ENCODE results near the gene SGSM2.
A peak's percentile ranks its signal among the peaks of the same experiment; 100 is the strongest.

The SGSM2 gene

DNA sequence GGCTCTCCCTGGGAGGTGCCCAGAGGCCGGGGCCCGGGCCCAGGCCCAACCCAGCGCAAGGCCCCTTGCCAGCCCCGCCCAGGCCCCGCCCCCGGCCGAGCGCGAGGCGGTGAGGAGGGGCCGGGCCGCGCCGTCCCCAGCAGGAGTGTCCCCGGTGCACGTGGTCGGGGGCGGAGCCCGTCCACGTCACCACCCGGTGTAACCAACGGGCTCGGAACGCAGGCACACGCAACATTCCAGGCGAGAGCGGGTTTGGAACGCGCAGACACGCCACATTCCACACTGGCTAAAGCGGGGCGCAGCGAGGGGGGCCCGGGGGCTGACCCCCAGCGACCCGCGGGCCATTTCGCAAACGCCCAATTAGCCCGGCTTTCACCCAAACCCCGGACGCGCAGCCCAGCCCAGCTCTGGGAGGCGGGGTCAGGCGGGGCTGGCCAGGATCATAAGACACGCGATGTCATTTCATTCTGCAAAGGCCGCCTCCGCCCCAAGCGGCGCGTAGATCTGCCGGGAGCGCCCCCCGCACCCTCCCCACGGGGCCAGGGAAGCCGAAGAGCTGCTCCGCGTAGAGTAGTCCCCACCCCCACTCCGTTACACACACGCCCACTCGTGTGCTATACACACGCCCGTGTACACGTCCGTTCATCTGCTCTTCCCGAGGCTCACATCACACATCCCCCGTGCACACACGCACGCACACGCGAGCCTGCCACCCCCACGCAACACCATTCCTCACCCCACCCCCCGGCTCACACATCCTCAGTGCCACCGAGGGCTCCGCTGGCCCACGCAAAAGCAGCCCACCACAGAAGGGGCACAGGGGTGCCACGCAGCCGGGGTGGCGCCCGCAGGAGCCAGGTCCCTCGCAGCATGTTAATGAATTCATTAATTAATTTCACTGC lies 62.5 kb downstream of the SGSM2 start:
- DNase-seq, result peak; percentile 93

DNA sequence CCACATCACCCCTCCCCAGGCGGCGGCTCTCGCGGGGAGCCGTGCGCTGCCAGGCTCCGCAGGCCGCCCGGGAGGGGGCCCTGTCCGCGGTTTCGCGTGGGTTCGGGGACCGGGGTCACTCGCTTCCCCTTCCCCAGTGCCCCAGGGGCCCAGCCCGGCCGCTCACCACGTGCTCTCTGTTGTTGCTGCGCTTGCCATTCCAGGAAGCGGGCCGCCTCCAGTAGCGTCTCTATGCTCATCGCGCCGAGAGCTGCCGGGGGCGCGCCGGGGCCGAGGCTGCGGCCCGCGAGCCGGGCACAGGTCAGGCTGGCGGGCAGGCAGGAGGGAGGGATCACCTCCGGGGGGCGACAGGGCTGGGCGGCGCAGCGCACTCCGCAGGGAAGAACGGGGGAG lies 63.2 kb downstream of the SGSM2 start:
- peak; percentile 66 for DNase-seq

DNA sequence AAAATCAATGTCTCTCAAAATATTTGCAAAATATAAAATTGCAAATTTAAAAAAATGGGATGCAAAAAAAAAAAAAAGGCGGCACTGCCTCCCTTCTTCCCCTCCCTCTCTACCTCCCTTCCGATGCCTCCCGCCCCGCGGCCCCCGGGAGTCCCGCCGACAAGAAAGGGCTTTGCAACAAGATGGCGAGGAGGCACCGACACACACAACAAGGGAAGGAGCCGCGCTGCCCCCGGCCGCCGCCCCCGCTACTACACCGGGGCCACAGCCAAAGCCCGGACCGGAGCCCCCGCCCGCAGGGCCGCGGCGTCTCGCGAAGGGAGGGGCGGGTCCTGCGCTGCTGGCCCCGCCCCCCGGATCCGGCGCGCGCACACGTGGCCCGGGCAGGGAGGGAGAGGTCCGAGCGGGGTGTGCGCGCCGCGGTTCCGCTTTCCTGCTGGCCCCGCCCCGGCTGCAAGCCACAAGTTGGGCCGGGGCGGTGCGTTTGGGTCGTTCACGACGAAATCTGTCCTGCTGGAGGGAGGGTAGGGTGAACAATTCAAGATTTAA lies 63.6 kb downstream of the SGSM2 start, which contains the start of gene MNT:
Gene MNT (minus strand): TSS at position 184 of the 549 bp plus-strand sequence. CDS start 348 bp downstream, outside the sequence.
- peak; percentile 94 for DNase-seq

DNA sequence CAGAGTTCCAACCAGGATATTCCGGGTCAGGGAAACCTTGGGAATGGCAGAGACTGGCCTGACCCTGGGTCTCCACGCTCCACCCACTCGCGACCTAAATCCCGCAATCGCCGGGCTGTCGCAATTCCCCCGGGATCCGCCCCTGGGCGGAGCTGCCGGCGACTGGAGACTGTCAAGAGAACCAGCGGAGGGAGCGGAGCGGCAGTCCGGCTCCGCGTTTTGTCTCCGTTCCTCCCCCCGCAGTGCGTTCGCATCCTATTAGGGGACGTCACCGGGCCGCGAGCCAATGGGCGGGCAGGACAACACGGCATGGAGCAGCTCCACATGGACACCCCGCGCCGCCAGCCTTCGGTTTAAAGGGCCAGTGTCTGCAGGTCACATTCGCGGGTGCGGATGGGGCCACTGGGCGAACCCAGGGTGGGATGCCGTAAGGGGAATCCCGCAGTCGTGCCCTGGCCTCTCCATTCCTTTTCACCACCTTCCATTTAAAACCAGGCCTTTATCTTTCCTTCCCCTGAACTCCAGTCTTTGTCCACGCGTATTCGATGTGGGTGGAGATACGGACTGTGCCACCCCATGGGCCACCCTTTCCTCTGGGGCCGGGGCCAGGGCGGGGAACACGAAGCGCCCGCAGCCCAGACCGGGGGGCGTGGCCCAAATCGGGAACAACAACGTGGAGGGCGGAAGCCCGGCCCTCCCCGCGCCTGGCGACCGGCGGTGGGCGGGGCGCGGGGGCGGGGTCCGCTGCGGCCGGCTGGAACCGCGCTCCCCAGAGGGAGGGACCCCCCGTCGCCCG lies 64.3 kb downstream of the SGSM2 start:
- DNase-seq, result peak; percentile 99

GRCh38 chr17:2402544-2402943 lies 65.2 kb downstream of the SGSM2 start:
- no peak for DNase-seq

GRCh38 chr17:2403044-2403443 lies 65.7 kb downstream of the SGSM2 start:
- no peak for DNase-seq

GRCh38 chr17:2405247-2405926 lies 68.1 kb downstream of the SGSM2 start:
- DNase-seq, result no peak

- DNase-seq, result no peak
Measured at GRCh38 chr17:2406271-2406902, 69.1 kb downstream of the SGSM2 start.

- DNase-seq, result no peak
Measured at GRCh38 chr17:2406903-2407790, 69.8 kb downstream of the SGSM2 start.

DNA sequence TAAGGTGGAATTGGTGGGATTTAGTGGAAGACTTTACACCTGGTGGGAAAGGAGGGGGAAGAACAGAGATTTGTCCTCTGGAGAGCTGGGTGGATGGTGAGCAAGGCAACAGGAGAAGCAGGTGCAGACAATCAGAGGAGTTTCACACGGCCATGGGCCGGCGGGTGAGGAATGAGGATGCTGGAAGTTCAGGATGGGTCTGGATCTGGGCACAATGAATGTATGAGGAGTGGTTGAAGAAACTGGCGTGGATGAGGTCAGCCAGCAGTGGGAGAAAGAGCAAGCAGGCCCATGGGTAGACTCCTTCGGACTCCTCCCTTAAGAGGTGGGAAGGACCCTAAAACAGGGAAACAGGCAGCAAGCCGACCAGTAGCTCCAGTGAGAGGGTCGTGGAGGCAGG lies 73.7 kb downstream of the SGSM2 start:
- no peak for DNase-seq

DNA sequence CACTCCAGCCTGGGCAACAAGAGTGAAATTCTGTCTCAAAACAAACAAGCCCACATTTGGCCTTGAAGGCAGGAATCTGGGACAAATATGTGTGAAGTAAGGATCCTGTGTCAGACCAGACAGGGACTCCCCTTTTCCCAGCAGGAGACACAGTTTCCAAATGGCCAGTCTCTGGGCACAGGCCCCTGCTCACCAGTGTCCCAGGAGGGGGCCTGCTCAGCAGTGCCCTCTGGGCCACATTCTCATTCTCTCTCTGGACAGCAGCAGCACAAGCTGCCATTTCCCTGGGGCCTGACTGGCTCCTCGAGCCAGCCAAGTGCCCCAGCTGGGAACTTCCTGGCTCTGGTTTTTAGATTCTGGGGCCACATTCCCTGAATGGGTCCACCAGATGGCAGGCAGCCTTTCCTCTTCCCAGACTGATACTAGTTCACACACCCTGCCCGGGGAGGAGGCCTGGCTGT lies 75.3 kb downstream of the SGSM2 start:
- no peak for DNase-seq

- DNase-seq, result no peak
Measured at GRCh38 chr17:2414446-2415064, 77.3 kb downstream of the SGSM2 start.

GRCh38 chr17:2415081-2415480 lies 77.8 kb downstream of the SGSM2 start:
- no peak for DNase-seq

DNA sequence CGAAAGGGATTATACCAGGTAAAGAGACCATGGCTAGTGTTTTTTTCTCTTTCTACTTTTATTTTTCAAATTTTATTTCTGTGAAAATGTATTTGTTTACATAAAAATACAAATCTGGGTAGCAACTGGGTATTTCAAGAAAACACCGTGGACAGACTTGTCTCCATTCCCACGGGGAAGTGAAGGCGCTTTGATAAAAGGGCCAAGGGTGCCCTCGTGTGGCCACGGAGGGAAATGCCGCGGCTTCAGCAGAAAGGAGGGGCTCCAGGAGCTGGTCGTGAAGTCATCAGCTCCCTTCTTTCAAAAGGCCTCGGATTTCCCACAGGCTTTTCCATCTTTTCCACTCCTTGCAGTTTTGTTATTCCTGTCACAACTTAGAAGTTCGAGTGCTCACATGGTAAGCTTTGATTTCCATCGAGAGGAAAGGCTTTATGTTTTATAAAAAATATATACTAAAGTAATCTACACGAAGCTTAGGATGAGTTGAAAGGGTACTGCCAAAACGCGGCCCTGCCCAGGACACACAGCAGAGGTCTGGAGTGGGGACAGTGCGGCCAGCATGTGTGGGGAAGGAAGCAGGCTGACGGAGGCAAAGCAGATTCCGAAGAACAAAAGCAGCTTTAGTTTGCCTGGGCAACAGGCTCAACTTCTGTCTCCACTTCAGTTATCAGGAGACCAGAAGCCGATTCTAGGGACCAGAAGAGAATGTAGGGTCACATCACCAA lies 78.9 kb downstream of the SGSM2 start:
- peak; percentile 93 for DNase-seq

DNA sequence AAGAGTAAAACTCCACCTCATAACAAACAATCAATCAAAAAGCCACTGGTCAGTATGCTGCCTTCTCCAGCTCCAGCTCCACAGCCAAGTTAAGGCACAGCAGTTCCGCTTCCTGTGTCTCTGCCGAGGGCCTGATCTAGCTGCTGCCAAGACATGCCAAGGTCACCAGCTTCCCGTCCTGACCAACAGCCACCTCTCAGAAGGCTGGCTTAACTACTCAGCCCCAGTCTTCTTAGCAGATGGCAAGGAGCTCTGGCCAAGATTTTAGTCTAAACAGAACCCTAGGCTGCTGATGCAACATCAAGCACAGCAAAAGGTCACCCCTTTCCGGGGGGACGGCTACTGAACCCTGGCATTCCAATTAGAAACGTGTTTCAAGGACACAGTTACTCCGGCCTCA lies 81.3 kb downstream of the SGSM2 start:
- no peak for DNase-seq

GRCh38 chr17:2419486-2419885 lies 82.2 kb downstream of the SGSM2 start:
- DNase-seq, result no peak

DNA sequence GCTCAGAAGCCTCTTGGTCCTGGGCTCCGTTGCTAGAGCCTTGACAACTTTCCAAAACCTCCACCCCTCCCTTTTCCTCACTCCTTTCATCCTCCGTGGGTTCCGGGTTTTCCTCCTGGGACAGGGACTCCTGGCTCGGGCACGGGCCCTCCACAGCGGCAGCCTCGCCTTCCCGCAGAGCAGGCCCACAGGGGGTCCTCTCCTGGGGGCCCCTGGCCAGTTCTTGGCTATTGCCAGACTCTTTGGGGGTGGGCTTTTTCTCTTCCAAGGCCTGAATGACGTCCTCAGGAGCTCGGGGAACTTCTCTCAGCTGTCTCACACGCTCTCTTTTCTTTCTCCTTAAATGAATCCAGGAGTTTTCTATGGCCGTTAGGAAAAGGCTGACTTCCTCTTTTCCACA lies 82.9 kb downstream of the SGSM2 start:
- DNase-seq, result no peak

- no peak for DNase-seq
Measured at GRCh38 chr17:2421315-2422147, 84.2 kb downstream of the SGSM2 start.

- DNase-seq, result no peak
Measured at GRCh38 chr17:2423271-2423670, 86.0 kb downstream of the SGSM2 start.
